ENCODE measurements around the gene RAP1B.
"Not testable (repeated sequence)": the region's sequence is repeated elsewhere in the genome, so short reads cannot be mapped to it uniquely, and the experiment has no call there.

Gene RAP1B

DNA sequence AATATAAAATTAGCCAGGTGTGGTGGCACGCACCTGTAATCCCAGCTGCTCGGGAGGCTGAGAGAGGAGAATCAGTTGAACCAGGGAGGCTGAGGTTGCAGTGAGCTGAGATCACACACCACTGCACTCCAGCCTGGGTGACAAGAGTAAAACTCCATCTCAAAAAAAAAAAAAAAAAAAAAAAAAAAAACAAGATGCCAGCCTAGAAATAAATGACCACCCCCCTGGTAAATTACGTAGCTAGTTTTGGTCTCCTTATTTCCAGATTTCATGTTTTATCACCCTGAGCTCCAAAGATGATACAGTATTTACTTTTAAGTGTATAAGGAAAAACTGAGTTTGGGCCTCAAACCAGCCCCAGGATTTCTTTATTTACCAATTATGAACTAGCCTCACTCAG, 26.7 kb downstream of the RAP1B start:
- not testable (repeated sequence) for DNase-seq

DNA sequence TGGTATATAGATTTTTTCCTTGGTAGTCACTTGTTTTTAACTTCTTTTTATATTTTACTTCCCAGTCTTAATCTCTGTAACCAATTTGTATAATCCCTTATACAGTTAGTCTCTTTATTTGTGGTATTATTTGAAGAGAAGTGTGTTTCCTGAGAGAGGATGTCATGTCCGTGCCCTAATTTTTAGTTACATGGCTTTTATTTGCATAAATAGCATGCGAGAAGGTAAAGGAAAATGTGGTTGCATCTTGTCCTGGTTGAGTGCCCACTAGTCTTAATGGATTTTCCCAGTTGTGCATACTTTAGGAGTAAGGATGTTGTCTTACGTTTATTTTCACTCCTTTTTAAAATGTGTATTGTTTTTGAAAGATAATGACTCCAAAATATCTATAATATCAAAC, 27.5 kb downstream of the RAP1B start:
- no peak for DNase-seq

- DNase-seq = no peak
These were observed 28.2 kb downstream of the RAP1B start for GRCh38 chr12:68638721-68639395.

DNA sequence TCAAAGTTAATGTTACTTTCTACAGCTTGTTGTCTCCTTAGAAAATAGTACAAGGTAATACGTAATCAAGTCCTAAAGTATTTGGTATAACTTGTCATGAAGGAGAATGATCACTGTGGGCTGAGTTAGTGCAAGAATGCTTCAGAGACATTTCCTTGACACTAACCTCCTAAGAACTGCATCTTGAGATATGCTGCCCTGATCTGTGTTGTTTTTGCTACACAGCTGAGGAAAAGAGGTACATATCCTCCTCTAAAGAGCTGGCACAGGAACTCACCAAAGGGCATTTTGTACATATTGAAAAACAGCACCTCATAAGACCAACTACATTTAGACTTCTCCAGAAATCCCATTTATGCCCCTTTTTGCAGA, 28.7 kb downstream of the RAP1B start:
- no peak for DNase-seq

DNA sequence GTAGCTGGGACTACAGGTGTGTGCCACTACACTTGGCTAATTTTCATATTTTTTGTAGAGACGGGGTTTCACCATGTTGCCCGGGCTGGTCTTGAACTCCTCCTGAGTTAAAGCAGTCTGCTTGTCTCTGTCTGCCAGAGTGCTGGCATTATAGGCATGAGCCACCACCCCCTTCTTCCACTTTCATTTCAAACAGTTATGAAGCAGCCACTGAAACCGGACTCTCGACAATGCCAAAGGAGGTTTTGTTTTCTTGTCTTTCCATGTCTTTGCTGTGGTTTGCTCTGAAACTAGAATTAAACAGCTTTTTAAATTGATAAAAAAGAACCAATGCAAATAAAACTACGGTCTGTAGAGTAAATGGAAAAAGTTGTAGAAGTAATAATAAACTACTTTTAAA, 30.4 kb downstream of the RAP1B start:
- peak; percentile 28 to 53 for DNase-seq

GRCh38 chr12:68646484-68646883, 35.8 kb downstream of the RAP1B start:
- DNase-seq = no peak

GRCh38 chr12:68647507-68647906, 36.8 kb downstream of the RAP1B start:
- no peak for DNase-seq

GRCh38 chr12:68648179-68648578, 37.5 kb downstream of the RAP1B start:
- DNase-seq = no peak

DNA sequence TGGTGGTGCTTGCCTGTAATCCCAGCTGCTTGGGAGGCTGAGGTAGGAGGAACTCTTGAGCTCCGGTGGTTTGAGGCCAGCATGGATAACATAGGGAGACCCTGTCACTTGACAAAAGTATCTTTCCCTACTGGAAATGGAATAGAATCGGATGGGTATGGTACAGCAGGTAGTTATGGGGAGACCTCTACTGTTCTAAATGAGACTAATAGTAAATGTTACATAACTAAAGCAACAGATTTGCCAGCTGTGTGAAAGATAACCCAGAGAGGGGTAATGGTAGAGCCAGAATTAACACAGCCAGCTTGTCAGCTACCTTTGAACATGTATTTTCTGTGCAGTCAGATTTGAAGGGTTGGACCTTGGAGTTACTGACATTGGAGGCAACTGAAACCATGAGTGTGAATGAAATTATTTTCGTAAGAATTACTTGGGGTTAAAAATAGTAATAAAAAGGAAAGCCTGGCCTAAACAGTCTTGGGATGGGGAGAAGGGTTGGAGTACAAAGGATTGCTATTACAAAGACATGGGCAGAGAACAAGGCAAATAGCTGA, 54.4 kb downstream of the RAP1B start:
- no peak for DNase-seq

GRCh38 chr12:68667291-68667690, 56.6 kb downstream of the RAP1B start:
- DNase-seq = no peak

DNA sequence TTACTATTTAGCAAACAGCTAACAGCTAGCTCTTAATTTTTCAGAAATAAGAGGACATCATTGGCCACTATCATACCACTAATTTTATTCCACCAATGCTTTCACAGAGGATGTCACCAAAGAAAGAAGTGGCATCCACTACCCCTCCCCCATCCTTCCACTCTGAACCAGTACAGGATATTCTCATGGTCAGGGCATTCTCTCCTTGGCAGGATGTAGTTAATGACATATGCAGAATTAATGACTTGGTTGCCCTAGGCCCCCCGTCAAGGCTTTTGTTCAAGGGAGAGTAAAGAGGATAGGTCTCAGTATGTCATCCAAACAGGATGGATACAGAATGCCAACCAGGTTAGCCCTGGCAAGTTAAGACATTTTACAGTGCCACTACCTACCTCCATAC, 57.2 kb downstream of the RAP1B start:
- no peak for DNase-seq

DNA sequence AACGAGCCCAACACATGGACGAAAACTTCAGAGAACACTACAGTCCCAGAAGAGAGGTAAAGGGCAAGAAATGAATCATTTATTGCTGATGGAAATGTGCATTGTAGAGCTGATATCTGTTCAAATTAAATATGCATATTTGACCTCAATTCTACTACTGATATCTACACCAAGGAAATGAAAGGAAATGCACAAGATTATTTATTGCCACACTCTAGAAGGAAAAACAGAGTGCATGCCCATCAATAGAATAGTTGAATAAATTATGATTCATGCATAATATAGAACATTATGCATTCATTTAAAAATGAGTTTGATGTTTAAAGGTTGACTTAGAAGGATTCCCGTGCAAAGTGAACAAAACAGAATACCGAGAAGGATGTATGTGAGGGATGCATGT, 60.5 kb downstream of the RAP1B start:
- DNase-seq = no peak

DNA sequence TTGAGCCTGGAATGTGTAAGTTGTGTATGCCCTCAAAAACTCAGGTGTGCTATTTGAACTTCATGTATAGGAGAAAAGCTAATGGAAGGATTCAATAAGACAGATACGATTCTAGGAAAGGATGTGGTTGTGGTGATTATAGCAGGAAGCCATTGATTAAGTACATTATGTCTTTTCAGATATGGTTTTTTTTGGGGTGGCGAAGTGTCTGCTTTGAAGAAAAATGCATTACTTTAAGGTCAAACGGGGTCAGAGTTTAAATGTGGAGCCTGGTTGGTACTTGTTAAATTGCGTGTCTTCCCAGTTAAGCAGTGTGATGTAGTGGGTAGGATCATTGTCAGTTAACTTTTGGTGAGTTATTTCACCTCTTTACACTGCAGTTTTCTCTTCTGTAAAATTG, 63.1 kb downstream of the RAP1B start:
- DNase-seq = peak in 1 of 2 donors; percentile 66

DNA sequence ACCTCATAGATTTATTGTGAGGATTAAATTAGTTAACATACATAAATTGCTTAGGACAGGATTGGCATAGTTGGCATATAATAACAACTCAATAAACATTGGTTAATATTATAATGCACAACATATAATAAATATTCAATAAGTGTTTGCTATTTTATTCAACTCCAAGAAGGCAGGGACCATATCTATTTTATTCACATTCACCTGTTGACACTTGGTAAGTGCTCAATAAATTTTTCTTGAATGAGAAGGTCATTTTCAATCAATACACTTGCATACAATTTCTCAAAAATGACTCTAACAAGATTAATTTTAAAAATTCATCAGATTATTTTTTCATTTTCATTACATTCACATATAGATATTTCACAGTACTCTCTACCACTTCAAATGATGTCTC, 63.7 kb downstream of the RAP1B start:
- DNase-seq = no peak

DNA sequence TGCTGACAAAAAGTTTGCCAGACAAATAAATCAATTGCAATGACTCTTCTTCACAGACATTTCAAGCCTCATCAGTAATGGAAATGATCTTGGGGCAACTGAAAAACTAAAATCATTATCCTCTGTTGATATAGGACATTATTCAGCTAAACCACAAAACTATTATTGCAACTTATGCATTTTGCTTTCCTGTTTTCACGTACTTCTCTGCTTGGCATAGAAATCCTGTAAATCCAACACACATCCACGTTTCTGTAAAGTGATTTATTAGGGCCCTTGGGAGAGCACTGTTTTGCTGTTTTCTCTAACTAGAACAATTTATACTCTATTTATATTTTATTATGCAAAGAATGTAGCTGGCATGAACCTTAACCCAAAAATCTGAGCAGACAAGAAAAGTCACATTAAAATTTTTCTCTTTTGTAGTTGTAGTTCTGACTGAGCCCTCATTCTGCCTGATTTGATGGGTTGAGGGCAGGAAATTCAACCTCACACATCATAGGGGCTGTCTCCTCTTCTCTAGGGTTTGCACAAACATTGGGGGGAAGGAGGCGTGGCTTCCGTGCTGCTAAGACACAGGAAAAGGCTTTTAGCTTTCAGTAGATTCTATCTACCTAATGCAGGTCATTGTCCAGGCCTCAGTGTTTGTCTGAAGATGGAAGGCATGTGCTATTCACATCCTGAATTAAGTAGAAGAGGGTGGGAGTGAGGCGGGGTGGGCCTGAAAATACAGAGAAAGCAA, 64.6 kb downstream of the RAP1B start:
- peak; percentile 80 to 85 for DNase-seq

- DNase-seq = not testable (repeated sequence)
These were observed 66.2 kb downstream of the RAP1B start for GRCh38 chr12:68676854-68677253.

DNA sequence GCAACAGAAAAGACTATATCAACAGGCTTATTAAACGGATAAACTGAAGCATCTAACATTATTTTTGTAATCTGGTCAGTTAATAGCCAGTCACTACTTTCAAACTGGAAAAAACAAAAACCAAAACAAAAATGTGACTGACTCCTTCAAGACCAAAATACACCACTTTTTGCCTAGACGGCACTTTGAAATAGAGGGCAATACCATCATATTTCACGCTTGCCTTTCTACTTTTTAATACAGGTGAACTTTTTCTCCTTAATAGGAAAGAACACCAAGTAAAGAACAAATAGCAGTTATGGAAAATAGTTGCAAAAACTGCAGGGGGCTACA, 75.5 kb downstream of the RAP1B start:
- no peak for DNase-seq

DNA sequence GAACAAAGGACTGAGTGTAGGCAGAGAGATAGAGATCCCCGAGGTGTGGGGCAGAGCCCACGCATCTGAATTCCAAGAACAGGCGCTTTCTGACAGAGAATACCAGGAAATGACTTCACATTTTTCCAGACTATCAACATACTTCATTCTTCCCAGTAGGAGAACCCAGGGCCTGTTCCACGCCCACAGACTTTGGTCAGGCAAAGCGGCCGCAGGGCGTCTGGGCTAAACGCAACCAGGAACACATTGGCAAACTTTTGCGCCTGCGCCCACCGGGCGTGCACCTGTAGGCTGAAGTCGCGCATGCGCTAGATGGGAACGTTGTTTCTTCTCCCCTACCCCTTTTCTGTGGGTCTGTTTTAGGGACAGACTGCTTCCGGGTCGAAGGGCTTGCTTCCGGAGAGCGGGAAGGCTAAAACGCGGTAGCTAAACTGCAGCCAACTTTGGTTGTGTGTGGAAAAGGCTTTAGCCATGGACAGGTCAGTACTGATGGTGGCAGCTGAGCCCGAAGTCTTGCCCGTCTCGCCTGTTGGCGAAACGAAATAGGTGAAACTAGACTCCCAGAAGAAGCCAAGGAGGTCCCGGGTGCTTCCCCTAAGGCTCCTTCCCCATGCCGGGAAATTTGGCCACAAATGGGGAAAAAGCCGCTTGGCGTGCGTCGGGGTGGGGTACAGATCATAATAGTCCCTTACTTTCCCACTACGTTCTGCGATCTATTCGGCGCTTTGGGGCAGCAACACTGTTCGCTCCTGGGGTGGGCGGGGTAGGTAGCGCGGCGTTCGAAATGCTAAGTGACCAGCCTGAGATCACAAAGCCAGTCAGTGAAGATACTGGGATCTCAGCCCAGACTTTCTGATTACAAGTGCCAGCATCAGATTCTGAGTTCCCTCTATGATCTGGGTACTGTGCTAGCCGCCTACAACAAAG, 76.2 kb downstream of the RAP1B start, which contains the start of gene NUP107:
TSS of gene NUP107 (plus strand) at position 384 of the 927 bp plus-strand sequence. CDS start at position 472, 88 bp downstream.
- peak; percentile 97 to 98 for DNase-seq

DNA sequence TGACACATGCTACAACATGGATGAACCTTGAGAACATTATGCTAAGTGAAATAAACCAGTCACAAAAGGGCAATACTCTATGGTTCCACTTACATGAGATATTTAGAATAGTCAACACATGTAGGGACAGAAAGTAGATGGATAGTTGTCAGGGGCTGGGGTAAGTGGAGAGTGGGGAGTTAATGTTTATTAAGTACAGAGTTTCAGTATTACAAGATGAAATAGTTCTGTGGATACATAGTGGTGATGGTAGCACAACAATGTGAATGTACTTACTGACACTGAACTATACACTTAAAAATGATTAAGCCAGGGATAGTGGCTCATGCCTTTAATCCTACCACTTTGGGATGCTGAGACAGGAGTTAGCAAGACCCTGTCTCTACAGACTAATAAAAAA, 84.8 kb downstream of the RAP1B start:
- no peak for DNase-seq

GRCh38 chr12:68699486-68699885, 88.8 kb downstream of the RAP1B start:
- no peak for DNase-seq

Data from CD4-positive, alpha-beta T cell treated with Interferon alpha-2 for 1 hour (primary cell).